SK-N-SH (cell line): ENCODE results near the gene HNRNPD. TPM values are rescaled to one million over a fixed set of nuclear protein-coding genes. Genes with fewer than 3 reads are reported as not detected.

Experiments
- CTCF ChIA-PET: fragments of 300-600, 350-600 bp; formaldehyde crosslinking; extraction: SDS; loops from one replicate; lab custom pipeline; 2021; lab: Yijun Ruan, JAX
- POLR2A ChIA-PET: fragments of 350-600 bp; sonication (Branson Sonifier 250); formaldehyde crosslinking; extraction: SDS; loops from one replicate; lab custom pipeline; 2020; ENCODE audit warnings: antibody characterized with exemption, inconsistent platforms; lab: Yijun Ruan, JAX
- DNase-seq: peaks from one replicate; pipeline ENCODE4 v3.0.0; 2012
- H2AFZ ChIP-seq: fragments of 200-600 bp; sonication (generic); 2 replicates; pipeline ENCODE4 v1.8.1; 2016; ENCODE audit warnings: antibody characterized with exemption, mild to moderate bottlenecking, low read depth
- H3F3A ChIP-seq: fragments of 200-600 bp; sonication (generic); replicated peaks from 2 replicates; pipeline ENCODE3; 2016; ENCODE audit warnings: antibody characterized with exemption, mild to moderate bottlenecking; ENCODE audit not compliant: insufficient read depth
- H3K27ac ChIP-seq, 2 experiments: fragments of 200-500 bp in 1 of 2; fragments of 200-600 bp in 1 of 2; sonication (Bioruptor generic) in 1 of 2; sonication (generic), shearing (Covaris generic) in 1 of 2; 2 replicates each; pipeline versions ENCODE4 v1.5.1 to v1.6.1; 2014 to 2016; ENCODE audit warnings: low read depth in 2 of 2, inconsistent platforms in 1 of 2, low read length in 1 of 2, mild to moderate bottlenecking in 1 of 2, mixed read lengths in 1 of 2
- H3K27me3 ChIP-seq: fragments of 200-600 bp; sonication (generic), shearing (Covaris generic); 2 replicates; pipeline ENCODE4 v1.6.1; 2016; ENCODE audit warnings: mixed run types; ENCODE audit not compliant: insufficient read depth
- H3K36me3 ChIP-seq, 2 experiments: fragments of 200-500 bp in 1 of 2; fragments of 200-600 bp in 1 of 2; sonication (Bioruptor generic) in 1 of 2; sonication (generic) in 1 of 2; replicated peaks in 1 of 2; 2 replicates each; pipeline versions ENCODE3 to v1.5.1; 2014 to 2016; ENCODE audit warnings: low read length in 1 of 2, mild to moderate bottlenecking in 1 of 2; ENCODE audit not compliant: insufficient read depth in 2 of 2, control insufficient read depth in 1 of 2
- H3K4me1 ChIP-seq, 2 experiments: fragments of 200-500 bp in 1 of 2; fragments of 200-600 bp in 1 of 2; sonication (Bioruptor generic) in 1 of 2; sonication (generic), shearing (Covaris generic) in 1 of 2; 2 replicates each; pipeline versions ENCODE4 v1.5.1 to v1.6.1; 2014 to 2016; ENCODE audit warnings: low read depth in 1 of 2, low read length in 1 of 2, mixed run types in 1 of 2; ENCODE audit not compliant: insufficient read depth in 2 of 2, control insufficient read depth in 1 of 2
- H3K4me2 ChIP-seq: fragments of 200-600 bp; sonication (generic), shearing (Covaris generic); 2 replicates; pipeline ENCODE4 v1.6.1; 2017; ENCODE audit warnings: mixed run types
- H3K4me3 ChIP-seq, 2 experiments: fragments of 200-500 bp in 1 of 2; fragments of 200-600 bp in 1 of 2; sonication (Bioruptor generic) in 1 of 2; sonication (generic), shearing (Covaris generic) in 1 of 2; 2 replicates each; pipeline versions ENCODE4 v1.5.1 to v1.8.1; 2014 to 2016; ENCODE audit warnings: low read depth in 2 of 2, inconsistent platforms in 1 of 2, low read length in 1 of 2, mild to moderate bottlenecking in 1 of 2, mixed read lengths in 1 of 2, moderate library complexity in 1 of 2
- H3K79me2 ChIP-seq: fragments of 200-600 bp; sonication (generic); 2 replicates; pipeline ENCODE4 v1.8.1; 2017; ENCODE audit warnings: mild to moderate bottlenecking; ENCODE audit not compliant: insufficient read depth
- H3K9ac ChIP-seq: fragments of 200-600 bp; sonication (generic); 2 replicates; pipeline ENCODE4 v1.6.1; 2017; ENCODE audit warnings: mixed run types
- H3K9me2 ChIP-seq: fragments of 200-600 bp; sonication (generic); 2 replicates; pipeline ENCODE4 v1.6.1; 2017; ENCODE audit warnings: mixed run types
- H3K9me3 ChIP-seq: fragments of 200-600 bp; sonication (generic); 2 replicates; pipeline ENCODE4 v1.6.1; 2017; ENCODE audit warnings: mixed run types, mild to moderate bottlenecking, moderate library complexity
- H4K20me1 ChIP-seq: fragments of 200-600 bp; sonication (generic); 2 replicates; pipeline ENCODE4 v1.6.1; 2017; ENCODE audit warnings: mild to moderate bottlenecking, mixed run types; ENCODE audit not compliant: insufficient read depth
- EP300 ChIP-seq, 2 experiments: IDR thresholded peaks; 2 replicates each; pipeline versions ENCODE4 v1.4.0 to v1.6.1; 2012; ENCODE audit warnings: borderline replicate concordance in 1 of 2, low read depth in 1 of 2, low read length in 1 of 2
- FOXM1 ChIP-seq: IDR thresholded peaks from 2 replicates; pipeline ENCODE4 v1.4.0; 2012; ENCODE audit warnings: low read depth, mild to moderate bottlenecking
- MEF2A ChIP-seq: IDR thresholded peaks from 2 replicates; pipeline ENCODE4 v1.4.0; 2012; ENCODE audit warnings: low read depth, borderline replicate concordance
- NFIC ChIP-seq: IDR thresholded peaks from 2 replicates; pipeline ENCODE4 v1.4.0; 2012; ENCODE audit warnings: borderline replicate concordance
- RAD21 ChIP-seq: IDR thresholded peaks from 2 replicates; pipeline ENCODE4 v1.6.1; 2012; ENCODE audit warnings: mild to moderate bottlenecking, low read length
- RCOR1 ChIP-seq: fragments of 150-350 bp; IDR thresholded peaks from 2 replicates; pipeline ENCODE4 v1.6.1; 2017; ENCODE audit warnings: antibody characterized with exemption, low read length
- SIN3A ChIP-seq: IDR thresholded peaks from 2 replicates; pipeline ENCODE4 v1.6.1; 2012; ENCODE audit warnings: low read depth, mild to moderate bottlenecking, low read length, moderate library complexity, borderline replicate concordance
- SMC3 ChIP-seq: IDR thresholded peaks from 2 replicates; pipeline ENCODE4 v1.6.1; 2012; ENCODE audit warnings: low read depth, low read length, improper control_type of control experiment
- TAF1 ChIP-seq: IDR thresholded peaks from 2 replicates; pipeline ENCODE4 v1.6.1; 2012; ENCODE audit warnings: low read depth, mild to moderate bottlenecking, low read length, moderate library complexity, borderline replicate concordance
- TCF12 ChIP-seq: IDR thresholded peaks from 2 replicates; pipeline ENCODE4 v1.4.0; 2012
- TEAD4 ChIP-seq: IDR thresholded peaks from 2 replicates; pipeline ENCODE4 v1.4.0; 2012; ENCODE audit warnings: mild to moderate bottlenecking, borderline replicate concordance; ENCODE audit not compliant: insufficient read depth
- YY1 ChIP-seq: IDR thresholded peaks from 2 replicates; pipeline ENCODE4 v1.4.0; 2012; ENCODE audit warnings: low read depth, mild to moderate bottlenecking
- WGBS: methylation state at CpG from one replicate; pipeline ENCODE4 v1.1.6; 2017; ENCODE audit warnings: low lambda C conversion rate; 5-methylcytosine and 5-hydroxymethylcytosine counted together
- polyA plus RNA-seq, 3 experiments: library from polyadenylated mRNA; depleted of rRNA; stranded (reverse); fragments of >200 nt; gene quantifications; 2 replicates each; pipeline ENCODE4 v1.2.3, GENCODE V29; 2012
- TF ChIP-seq, protein P1 (sequence below): fragments of 150-350 bp; IDR thresholded peaks from 2 replicates; pipeline ENCODE4 v1.6.1; 2017; ENCODE audit warnings: antibody characterized with exemption, low read length, low read depth, borderline replicate concordance
- TF ChIP-seq, protein P2 (sequence below): fragments of 150-350 bp; IDR thresholded peaks from 2 replicates; pipeline ENCODE4 v1.6.1; 2016; ENCODE audit warnings: mild to moderate bottlenecking, low read depth, low read length
- TF ChIP-seq, protein P3 (sequence below): IDR thresholded peaks from 2 replicates; pipeline ENCODE4 v1.6.1; 2012; ENCODE audit warnings: mild to moderate bottlenecking, low read depth, low read length, moderate library complexity
- TF ChIP-seq, protein P4 (sequence below): IDR thresholded peaks from 2 replicates; pipeline ENCODE4; 2012
- TF ChIP-seq, protein P5 (sequence below): fragments of 200-600 bp; sonication (generic); IDR thresholded peaks from 2 replicates; pipeline ENCODE4 v1.6.1; 2017; ENCODE audit warnings: antibody characterized with exemption, mild to moderate bottlenecking, moderate library complexity

HNRNPD gene
- polyA plus RNA-seq, 1 of the 3 experiments (the other 2 are of a cell fraction), result 286 TPM

DNA sequence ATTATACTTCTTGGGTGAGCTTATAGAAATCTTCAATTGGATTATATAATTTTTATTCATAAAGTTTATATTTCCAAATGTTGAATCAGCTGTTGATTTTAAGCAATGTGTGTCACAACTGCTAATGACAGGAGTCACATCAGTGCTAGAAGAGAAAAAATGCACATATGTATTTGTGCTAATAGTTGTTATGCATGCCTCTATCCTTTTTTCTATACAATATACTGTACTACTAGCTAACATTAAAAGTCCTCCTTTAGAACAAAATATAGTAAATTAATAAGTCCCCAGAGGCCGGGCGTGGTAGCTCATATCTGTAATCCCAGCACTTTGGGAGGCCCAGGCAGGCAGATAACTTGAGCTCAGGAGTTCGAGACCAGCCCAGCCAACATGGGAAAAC is 23.7 kb upstream of the HNRNPD start:
- Histone ChIP-seq H2AFZ (no peak overlapping the region), H3K4me2 (no peak overlapping the region), H3K9me3 (no peaks in the 10 kb centered on the region), H3K27ac (no peak overlapping the region), H3K79me2 (no peaks in the 10 kb centered on the region), H3K36me3 (no peaks in the 10 kb centered on the region), H3K4me3 (no peak overlapping the region), H3K9ac (no peak overlapping the region), H3K27me3 (no peaks in the 10 kb centered on the region)
- WGBS, result 67% methylated on average over 3 of the region's 3 CpGs
- no peak for TF ChIP-seq EP300 (IDR thresholded peaks at IDR 0.05; ENCODE audit: borderline replicate concordance in 1 of 2, low read depth in 1 of 2, low read length in 1 of 2)
- TF ChIP-seq, protein P1, sequence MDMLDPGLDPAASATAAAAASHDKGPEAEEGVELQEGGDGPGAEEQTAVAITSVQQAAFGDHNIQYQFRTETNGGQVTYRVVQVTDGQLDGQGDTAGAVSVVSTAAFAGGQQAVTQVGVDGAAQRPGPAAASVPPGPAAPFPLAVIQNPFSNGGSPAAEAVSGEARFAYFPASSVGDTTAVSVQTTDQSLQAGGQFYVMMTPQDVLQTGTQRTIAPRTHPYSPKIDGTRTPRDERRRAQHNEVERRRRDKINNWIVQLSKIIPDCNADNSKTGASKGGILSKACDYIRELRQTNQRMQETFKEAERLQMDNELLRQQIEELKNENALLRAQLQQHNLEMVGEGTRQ, result no peak
- TF ChIP-seq, all 33 proteins: peak for 0
- Histone ChIP-seq H4K20me1 (no peaks in the 10 kb centered on the region), H3F3A (no peaks in the 10 kb centered on the region), H3K9me2 (no peaks in the 10 kb centered on the region), H3K4me1 (no peaks in the 10 kb centered on the region)
- ChIA-PET POLR2A (interaction anchor here (1.8 kb wide), 1 partner anchor 32 kb away, joined by 6 read pairs; the partner anchor contains the start of gene HNRNPDL), CTCF (interaction anchor here (0.9 kb wide), 1 partner anchor 9 kb away, joined by 4 read pairs; no protein-coding TSS in a partner anchor)
- no peak for DNase-seq

DNA sequence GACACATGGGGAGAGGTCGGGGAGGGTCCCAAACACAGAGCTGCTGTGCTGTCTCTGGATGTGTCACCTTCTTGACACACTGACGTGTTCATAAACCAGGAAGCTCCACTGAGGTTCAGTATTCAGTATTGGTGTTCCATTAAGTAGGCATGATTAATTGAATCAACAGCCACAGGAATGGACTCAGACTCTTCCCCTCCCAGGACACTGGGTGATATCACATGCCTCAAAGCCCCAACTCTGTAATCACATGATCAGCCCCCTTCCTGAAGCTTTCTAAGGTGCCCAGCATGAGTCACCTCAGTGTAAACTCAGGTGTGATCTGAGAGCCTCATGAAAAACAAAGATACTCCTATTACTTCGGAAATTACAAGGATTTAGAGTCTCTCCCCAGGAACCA is 21.1 kb upstream of the HNRNPD start:
- ChIA-PET CTCF (no interaction called here), POLR2A (interaction anchor here (0.8 kb wide), 1 partner anchor 11 kb away, joined by 3 read pairs; no protein-coding TSS in a partner anchor)
- 64% methylated on average over 3 of the region's 3 CpGs for WGBS
- Histone ChIP-seq H4K20me1 (no peaks in the 10 kb centered on the region), H3K27ac (no peak overlapping the region), H3K36me3 (no peaks in the 10 kb centered on the region), H3K27me3 (no peaks in the 10 kb centered on the region), H3K9me3 (no peaks in the 10 kb centered on the region), H3K79me2 (no peaks in the 10 kb centered on the region), H3F3A (no peaks in the 10 kb centered on the region), H3K4me2 (no peak overlapping the region), H3K9me2 (no peaks in the 10 kb centered on the region), H2AFZ (no peak overlapping the region), H3K4me3 (no peak overlapping the region), H3K4me1 (no peaks in the 10 kb centered on the region), H3K9ac (no peak overlapping the region)
- DNase-seq, result no peak
- no peak for TF ChIP-seq FOXM1
- no peak for TF ChIP-seq TCF12
- no peak for TF ChIP-seq TAF1
- TF ChIP-seq EP300 (IDR thresholded peaks at IDR 0.05; ENCODE audit: borderline replicate concordance in 1 of 2, low read depth in 1 of 2, low read length in 1 of 2), result no peak
- TF ChIP-seq, protein P2, sequence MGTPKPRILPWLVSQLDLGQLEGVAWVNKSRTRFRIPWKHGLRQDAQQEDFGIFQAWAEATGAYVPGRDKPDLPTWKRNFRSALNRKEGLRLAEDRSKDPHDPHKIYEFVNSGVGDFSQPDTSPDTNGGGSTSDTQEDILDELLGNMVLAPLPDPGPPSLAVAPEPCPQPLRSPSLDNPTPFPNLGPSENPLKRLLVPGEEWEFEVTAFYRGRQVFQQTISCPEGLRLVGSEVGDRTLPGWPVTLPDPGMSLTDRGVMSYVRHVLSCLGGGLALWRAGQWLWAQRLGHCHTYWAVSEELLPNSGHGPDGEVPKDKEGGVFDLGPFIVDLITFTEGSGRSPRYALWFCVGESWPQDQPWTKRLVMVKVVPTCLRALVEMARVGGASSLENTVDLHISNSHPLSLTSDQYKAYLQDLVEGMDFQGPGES, result no peak
- TF ChIP-seq, protein P3, sequence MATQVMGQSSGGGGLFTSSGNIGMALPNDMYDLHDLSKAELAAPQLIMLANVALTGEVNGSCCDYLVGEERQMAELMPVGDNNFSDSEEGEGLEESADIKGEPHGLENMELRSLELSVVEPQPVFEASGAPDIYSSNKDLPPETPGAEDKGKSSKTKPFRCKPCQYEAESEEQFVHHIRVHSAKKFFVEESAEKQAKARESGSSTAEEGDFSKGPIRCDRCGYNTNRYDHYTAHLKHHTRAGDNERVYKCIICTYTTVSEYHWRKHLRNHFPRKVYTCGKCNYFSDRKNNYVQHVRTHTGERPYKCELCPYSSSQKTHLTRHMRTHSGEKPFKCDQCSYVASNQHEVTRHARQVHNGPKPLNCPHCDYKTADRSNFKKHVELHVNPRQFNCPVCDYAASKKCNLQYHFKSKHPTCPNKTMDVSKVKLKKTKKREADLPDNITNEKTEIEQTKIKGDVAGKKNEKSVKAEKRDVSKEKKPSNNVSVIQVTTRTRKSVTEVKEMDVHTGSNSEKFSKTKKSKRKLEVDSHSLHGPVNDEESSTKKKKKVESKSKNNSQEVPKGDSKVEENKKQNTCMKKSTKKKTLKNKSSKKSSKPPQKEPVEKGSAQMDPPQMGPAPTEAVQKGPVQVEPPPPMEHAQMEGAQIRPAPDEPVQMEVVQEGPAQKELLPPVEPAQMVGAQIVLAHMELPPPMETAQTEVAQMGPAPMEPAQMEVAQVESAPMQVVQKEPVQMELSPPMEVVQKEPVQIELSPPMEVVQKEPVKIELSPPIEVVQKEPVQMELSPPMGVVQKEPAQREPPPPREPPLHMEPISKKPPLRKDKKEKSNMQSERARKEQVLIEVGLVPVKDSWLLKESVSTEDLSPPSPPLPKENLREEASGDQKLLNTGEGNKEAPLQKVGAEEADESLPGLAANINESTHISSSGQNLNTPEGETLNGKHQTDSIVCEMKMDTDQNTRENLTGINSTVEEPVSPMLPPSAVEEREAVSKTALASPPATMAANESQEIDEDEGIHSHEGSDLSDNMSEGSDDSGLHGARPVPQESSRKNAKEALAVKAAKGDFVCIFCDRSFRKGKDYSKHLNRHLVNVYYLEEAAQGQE, result no peak
- TF ChIP-seq NFIC, result no peak
- no peak for TF ChIP-seq YY1
- TF ChIP-seq RCOR1, result no peak
- TF ChIP-seq, protein P4, sequence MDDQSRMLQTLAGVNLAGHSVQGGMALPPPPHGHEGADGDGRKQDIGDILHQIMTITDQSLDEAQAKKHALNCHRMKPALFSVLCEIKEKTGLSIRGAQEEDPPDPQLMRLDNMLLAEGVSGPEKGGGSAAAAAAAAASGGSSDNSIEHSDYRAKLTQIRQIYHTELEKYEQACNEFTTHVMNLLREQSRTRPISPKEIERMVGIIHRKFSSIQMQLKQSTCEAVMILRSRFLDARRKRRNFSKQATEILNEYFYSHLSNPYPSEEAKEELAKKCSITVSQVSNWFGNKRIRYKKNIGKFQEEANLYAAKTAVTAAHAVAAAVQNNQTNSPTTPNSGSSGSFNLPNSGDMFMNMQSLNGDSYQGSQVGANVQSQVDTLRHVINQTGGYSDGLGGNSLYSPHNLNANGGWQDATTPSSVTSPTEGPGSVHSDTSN, result no peak
- TF ChIP-seq MEF2A, result no peak
- TF ChIP-seq SIN3A, result no peak
- TF ChIP-seq, protein P5, sequence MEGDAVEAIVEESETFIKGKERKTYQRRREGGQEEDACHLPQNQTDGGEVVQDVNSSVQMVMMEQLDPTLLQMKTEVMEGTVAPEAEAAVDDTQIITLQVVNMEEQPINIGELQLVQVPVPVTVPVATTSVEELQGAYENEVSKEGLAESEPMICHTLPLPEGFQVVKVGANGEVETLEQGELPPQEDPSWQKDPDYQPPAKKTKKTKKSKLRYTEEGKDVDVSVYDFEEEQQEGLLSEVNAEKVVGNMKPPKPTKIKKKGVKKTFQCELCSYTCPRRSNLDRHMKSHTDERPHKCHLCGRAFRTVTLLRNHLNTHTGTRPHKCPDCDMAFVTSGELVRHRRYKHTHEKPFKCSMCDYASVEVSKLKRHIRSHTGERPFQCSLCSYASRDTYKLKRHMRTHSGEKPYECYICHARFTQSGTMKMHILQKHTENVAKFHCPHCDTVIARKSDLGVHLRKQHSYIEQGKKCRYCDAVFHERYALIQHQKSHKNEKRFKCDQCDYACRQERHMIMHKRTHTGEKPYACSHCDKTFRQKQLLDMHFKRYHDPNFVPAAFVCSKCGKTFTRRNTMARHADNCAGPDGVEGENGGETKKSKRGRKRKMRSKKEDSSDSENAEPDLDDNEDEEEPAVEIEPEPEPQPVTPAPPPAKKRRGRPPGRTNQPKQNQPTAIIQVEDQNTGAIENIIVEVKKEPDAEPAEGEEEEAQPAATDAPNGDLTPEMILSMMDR, result no peak
- no peak for TF ChIP-seq TEAD4
- no peak for TF ChIP-seq SMC3
- no peak for TF ChIP-seq RAD21
